Choroid plexus epithelial cell (primary cell): ENCODE data around the gene BCAR1.

Experiments
- DNase-seq: peaks from one replicate; pipeline ENCODE4 v3.0.0-alpha.2; 2010; ENCODE audit warnings: low read depth
- H3K4me3 ChIP-seq: 2 replicates; pipeline ENCODE4 v1.5.1; 2011; ENCODE audit warnings: low read depth, mild to moderate bottlenecking, control low read depth, low read length, moderate library complexity
- TF ChIP-seq, protein P1 (sequence below): conservative IDR thresholded peaks from 2 replicates; pipeline ENCODE4 v1.5.1; 2011; ENCODE audit warnings: low read depth, mild to moderate bottlenecking, control low read depth, inconsistent platforms, low read length, moderate library complexity

BCAR1 gene

DNA sequence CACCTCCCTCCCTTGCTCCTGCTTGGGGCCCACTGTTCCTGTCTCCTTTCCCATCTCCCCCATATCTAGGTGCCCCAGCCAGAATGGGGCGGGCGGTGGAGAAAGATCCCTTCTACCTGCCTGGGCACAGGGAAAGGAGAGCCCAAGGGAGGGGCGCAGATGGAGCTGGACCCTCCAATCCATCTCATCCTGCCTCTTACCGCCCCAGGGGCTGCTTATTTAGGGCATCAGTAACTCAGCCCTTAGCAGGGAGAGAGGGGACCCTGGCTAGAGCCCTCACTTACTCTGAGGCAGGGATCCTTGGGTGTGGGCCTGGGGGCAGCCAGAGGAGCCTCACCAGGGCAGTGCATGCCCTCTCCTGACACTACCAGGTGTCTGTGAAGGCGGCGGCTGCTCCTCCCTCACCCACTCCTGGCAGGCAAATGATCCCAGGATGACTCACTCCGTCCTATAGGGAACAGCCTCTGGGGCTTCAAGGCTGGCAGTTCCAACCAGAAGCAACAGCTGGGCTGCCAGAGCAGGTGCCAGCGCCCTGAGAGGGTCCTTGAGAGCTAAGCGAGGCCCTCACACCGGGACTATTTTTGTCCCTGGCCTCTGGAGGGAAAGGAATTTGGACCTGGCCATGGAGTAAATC is 16.3 kb upstream of the BCAR1 start:
- H3K4me3 ChIP-seq, result no peak overlapping the region
- DNase-seq, result peak; percentile 28
- TF ChIP-seq, protein P1, sequence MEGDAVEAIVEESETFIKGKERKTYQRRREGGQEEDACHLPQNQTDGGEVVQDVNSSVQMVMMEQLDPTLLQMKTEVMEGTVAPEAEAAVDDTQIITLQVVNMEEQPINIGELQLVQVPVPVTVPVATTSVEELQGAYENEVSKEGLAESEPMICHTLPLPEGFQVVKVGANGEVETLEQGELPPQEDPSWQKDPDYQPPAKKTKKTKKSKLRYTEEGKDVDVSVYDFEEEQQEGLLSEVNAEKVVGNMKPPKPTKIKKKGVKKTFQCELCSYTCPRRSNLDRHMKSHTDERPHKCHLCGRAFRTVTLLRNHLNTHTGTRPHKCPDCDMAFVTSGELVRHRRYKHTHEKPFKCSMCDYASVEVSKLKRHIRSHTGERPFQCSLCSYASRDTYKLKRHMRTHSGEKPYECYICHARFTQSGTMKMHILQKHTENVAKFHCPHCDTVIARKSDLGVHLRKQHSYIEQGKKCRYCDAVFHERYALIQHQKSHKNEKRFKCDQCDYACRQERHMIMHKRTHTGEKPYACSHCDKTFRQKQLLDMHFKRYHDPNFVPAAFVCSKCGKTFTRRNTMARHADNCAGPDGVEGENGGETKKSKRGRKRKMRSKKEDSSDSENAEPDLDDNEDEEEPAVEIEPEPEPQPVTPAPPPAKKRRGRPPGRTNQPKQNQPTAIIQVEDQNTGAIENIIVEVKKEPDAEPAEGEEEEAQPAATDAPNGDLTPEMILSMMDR, result no peak

DNA sequence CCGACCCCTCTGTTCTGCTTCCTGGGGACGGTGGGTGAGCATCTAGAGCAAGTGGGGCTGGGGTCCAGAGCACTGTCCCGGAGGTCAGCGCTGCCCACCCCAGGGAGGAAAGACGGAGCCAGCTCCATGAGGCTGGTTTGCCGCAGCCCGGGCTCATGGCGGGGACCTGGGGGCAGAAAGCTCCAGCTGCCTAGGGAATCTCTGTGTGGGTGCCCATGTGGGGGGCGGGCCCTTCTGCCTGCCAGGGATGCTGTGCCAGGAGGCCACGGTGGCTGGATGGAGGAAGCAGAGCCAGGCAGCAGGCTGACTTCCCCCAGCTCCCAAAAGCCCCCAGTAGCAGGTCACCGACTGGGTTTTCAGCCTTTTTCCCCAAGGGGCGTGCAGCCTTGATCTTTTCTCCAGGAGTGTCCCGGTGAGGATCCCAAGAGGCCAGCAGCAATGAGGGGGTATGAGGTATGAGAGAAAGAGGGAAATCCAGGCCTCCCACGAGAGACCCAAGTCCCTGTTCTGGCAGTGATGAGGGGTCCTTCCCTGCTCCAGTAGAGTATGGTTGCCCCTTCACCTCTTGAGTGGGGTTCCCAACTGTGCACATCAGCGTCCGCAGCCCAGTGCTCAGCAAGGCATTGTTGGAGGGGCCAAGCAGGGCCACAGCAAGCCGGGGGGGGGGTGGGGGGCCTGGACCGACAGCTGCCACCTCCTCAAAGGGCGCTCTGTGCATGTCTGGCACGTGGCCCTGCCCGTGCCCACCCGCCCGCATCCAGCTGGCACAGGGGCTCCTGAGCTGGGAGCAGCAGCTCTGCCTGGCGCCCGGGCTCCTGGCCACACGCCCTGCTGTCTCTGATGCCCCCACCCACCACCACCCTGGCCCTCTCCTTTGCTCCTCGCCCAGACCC is 15.6 kb upstream of the BCAR1 start:
- no peak overlapping the region for H3K4me3 ChIP-seq
- DNase-seq, result no peak
- TF ChIP-seq, protein P1, result no peak

DNA sequence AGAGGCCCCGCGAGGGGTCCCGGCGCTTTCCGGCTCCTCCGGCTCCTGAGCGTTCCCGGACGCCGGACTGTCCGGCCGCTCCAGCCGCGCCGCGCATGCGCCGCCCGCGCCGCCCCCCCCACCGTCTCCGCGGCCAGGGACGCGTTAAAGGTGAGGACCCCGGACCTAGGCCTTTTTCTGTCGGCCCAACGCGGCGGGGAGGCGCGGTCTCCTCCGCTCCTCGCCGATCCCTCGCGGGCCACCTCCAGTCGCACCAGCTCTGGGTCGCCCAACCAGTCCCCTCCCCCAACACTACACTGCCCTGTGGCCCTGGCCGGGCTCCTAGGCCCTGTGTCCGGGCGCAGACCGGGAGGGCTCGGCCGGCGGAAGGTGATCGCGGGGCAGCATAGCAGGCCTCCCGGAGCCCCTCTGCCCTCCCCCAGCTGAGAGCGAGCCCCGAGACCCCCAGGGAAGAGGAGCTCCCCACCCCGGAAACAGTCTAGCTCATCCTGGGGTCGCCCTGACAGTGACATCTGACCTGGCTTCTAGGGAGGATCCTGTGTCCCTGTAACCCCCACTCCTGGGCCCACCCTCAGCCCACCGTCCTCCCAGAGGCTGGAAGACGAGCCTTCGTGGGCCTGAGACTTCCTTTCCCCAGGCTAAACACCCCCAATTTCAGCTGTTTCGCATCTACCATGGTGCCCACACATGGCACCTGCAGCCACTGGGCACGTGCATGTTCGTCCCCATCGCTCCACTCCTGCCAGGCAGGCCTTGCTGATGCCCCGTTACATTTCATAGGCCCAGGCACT is 14.7 kb upstream of the BCAR1 start:
- peak; percentile 58 for DNase-seq
- TF ChIP-seq, protein P1, result no peak
- H3K4me3 ChIP-seq, result peak overlapping the region; percentile 92

DNA sequence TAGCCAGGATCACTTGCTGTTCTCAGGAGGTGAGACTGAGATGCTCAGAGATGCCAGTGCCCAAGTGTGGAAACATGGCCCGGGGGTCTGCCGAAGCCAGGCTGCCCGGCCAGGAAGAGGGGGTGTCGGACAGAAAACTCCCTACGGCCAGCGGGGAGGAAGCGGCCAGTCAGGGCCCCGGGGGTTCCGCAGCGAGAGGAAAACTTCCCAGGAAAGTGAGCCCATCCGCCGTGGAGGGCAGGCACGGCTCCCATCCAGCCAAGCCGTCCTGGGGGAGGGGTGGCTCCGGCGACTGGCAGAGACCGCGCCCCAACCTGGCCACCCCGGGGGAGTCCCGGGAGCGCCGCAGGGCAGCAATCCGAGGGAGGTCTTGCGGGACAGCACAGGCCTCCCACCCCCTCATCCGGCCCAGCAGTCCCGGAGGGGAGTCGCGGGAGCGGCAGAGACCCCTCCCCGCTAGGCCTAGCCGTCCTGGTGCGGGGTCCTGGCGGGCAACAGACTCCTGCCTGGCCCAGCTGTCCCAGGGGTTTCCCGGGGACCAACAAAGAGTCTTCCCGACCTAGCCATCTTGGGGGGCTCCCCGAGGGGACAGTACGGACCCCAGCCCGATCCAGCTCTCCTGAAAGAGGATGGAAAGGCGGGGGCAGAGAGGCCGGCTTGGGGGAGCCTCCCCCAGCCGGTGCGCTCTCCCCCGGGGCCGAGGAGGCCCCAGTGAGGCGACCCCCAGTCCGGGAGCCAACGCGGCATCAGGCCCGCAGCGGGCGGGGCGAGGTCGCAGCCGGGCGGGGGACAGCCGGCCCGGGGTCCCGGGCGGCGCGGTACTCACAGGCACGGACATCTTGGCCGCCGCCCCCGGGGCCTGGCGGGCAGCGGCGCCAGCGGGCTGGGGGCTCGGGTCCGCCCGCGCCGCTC is 13.8 kb upstream of the BCAR1 start:
- TF ChIP-seq, protein P1, result no peak
- peak; percentile 31 for DNase-seq
- peak overlapping the region; percentile 92 for H3K4me3 ChIP-seq

DNA sequence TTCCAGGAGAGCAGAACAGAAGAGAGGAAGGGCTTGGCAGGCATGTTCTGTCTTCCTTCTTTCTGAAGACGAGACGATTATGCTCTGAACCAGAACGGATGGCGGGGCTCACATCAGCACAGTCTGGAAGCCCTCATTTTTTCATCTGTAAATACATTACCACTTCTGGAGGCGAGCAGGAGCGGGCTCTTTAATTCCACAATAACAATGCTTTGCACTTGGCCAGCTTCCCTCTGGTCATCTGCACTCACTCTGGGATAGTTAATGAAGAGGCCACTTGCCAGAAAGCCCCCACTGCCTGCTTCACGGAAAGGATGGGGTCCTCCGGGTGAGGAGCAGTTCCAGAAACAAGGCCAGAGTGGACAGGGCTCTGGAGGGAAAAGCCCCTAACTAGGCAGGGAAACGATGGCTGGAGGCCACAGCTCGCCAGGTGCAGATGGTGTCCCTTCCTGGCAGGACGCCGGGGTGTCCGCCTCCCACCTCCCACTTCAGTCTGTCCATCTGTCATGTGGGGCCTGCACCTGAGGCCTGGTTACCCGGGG is 13.1 kb upstream of the BCAR1 start:
- TF ChIP-seq, protein P1, result no peak
- H3K4me3 ChIP-seq, result peak overlapping the region; percentile 92
- peak; percentile 60 for DNase-seq

DNA sequence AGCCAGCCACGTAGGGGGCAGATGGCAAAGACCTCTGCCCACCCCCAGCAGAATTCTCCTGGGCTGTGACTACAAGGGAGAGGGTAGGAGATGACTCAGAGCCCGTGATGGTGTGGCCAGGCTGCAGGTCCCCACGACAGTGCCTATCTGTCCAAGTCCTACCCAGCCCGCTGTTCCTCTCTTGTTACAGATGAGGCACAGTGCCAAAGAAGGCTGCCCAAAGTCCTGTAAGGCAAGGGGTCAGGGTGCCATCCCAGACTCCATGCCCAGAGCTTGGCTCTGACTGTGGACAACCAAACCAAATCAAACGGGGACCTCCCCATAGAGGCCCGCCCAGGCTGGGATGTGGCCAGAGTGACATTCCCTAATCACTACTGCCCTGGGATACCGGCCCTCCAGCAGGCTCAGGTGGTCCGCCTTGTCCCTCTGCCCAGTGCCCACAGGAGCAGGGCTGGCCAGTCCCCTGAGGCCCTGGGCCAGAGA is 12.6 kb upstream of the BCAR1 start:
- no peak for DNase-seq
- TF ChIP-seq, protein P1, result no peak
- peak overlapping the region; percentile 92 for H3K4me3 ChIP-seq
